Fibroblast of the aortic adventitia (primary cell): ENCODE data around the gene DPM2. TPM values are rescaled to one million over a fixed set of nuclear protein-coding genes. Genes with fewer than 3 reads are reported as not detected.
A peak's percentile ranks its signal among the peaks of the same experiment; 100 is the strongest.

ENCODE experiments used
- DNase-seq: peaks from one replicate; pipeline ENCODE4 v3.0.0-alpha.2; 2010; ENCODE audit warnings: low read depth
- H3K4me3 ChIP-seq: 2 replicates; pipeline ENCODE4 v1.5.1; 2011; ENCODE audit warnings: low read depth, mild to moderate bottlenecking, control low read depth, low read length, moderate library complexity
- CTCF ChIP-seq: IDR thresholded peaks from 2 replicates; pipeline ENCODE4 v1.5.1; 2011; ENCODE audit warnings: mild to moderate bottlenecking, low read length, control low read depth, inconsistent platforms; ENCODE audit not compliant: insufficient read depth
- total RNA-seq: library from RNA; depleted of rRNA; stranded (reverse); fragments of >200 nt; gene quantifications from 2 replicates; pipeline ENCODE4 v1.2.3, GENCODE V29; 2012; ENCODE audit warnings: low replicate concordance

The DPM2 gene
- total RNA-seq, 1 donor: 19.9 TPM

GRCh38 chr9:127921557-127922120 is 16.0 kb downstream of the DPM2 start:
- peak; percentile 86 for TF ChIP-seq CTCF
- DNase-seq: peak; percentile 66
- H3K4me3 ChIP-seq: peak overlapping the region; percentile 55

GRCh38 chr9:127920794-127921193 is 16.9 kb downstream of the DPM2 start:
- no peak for DNase-seq
- H3K4me3 ChIP-seq: no peak overlapping the region
- TF ChIP-seq CTCF: no peak

DNA sequence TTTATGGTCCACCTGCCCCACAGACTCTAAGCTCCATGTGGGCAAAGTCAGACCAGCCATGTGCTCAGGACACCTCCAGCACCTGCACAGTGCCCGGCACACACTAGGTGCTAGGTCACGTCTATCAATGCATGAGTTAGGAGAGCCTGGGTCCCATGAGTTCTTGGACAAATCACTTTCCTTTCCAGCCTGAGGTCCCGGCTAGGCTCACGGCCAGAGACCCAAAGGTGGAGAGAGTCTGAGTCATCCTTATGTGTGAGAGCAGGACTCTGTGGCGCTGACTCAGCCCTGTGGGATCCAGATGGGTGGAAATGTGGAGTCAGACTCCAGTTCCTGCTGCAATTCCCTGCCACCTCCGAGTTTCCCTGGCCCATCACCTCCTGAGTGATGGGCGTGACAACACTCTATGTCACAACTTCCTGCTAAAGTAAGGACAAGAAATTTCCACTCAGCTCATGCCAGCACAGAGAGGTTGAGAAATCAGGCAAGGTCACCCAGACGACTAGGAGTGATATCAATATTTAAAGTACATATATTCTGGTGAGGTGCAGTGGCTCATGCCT is 18.3 kb downstream of the DPM2 start:
- no peak overlapping the region for H3K4me3 ChIP-seq
- TF ChIP-seq CTCF: no peak
- DNase-seq: peak; percentile 98

GRCh38 chr9:127918183-127919107 is 19.2 kb downstream of the DPM2 start:
- H3K4me3 ChIP-seq: no peak overlapping the region
- no peak for TF ChIP-seq CTCF
- DNase-seq: peak; percentile 83

DNA sequence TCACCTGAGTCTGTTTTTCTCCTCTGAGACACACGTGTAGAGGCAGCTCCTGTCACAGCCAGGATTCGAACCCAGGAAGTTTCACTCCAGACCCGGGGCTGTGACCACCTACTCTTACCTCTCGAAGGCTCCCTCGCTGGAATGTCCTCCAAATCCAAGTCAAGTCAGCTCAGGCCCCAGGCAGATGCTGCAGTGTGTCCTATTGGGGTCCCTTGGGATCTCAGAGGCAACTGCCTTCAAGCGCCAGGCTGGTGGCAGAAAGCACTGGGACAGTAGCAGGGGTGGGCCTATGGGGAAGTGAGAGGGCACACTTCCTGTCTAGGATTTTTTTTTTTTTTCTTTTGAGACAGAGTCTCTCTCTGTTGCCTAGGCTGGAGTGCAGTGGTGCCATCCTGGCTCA is 20.1 kb downstream of the DPM2 start:
- H3K4me3 ChIP-seq: no peak overlapping the region
- DNase-seq: no peak
- no peak for TF ChIP-seq CTCF

DNA sequence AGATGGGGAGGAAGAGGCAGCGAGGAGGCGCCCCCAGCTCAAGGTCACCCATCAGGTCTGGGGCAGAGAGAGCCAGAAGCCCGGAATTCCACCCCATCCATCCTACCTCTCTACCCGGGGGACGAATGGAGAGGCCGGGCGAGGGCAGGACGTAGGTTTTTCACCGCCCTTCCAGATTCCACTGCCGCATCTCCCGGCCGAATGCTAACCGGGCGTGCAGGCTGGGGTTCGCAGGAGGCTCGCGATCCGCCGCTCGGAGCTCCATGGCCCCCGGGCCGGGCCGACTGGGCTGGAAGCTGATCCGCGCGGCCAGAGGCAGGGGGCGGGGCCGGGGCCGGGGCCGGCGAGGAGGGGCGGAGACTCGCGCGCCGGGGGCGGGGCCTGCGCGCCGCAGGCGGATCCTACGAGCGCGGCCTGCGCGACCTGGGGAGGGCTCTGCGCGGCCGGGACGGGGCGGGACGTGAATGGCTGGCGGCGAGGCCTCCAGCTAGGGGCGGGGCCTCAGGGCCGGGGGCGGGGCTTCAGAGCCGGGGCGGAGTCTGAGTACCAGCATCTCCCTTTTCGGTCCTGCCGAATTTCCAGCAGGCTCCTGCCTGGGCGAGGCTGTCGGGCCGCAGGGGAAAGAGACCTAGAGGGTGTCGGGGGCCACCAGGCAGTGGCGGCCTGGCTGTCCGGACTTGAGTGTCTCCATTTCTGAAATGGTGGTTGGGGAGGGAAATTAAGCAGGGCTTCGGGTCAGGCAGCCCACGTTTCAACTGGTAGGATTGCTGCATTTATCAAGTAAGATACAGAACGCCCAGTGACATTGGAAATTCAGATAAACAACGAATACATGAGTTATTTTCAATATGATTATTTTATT is 20.7 kb downstream of the DPM2 start, which contains the start of gene ST6GALNAC4:
TSS of gene ST6GALNAC4 (minus strand) at position 322 of the 862 bp plus-strand sequence. CDS start 622 bp downstream, outside the sequence.
- H3K4me3 ChIP-seq: peak within 1 kb of the TSS; percentile 93
- TF ChIP-seq CTCF: no peak
- peak; percentile 88 for DNase-seq
